OCI-LY1 (cell line): ENCODE data around the gene FBLN2.

Experiments
- H2AFZ ChIP-seq: fragments of 200-600 bp; sonication (generic), shearing (Covaris generic); 2 replicates; pipeline ENCODE4 v1.6.0; 2014; ENCODE audit warnings: antibody characterized with exemption, mild to moderate bottlenecking, low read length
- H3F3A ChIP-seq: fragments of 200-600 bp; sonication (generic), shearing (Covaris generic); 2 replicates; pipeline ENCODE4 v1.6.0; 2014; ENCODE audit warnings: mild to moderate bottlenecking, antibody characterized with exemption, low read length, moderate library complexity; ENCODE audit not compliant: insufficient read depth
- H3K27ac ChIP-seq: fragments of 200-600 bp; sonication (generic); 2 replicates; pipeline ENCODE4 v1.5.1; 2014; ENCODE audit warnings: low read length, mixed run types, mild to moderate bottlenecking, low read depth; ENCODE audit not compliant: poor library complexity, severe bottlenecking
- H3K27me3 ChIP-seq: fragments of 200-600 bp; sonication (generic); 2 replicates; pipeline ENCODE4 v1.6.0; 2014; ENCODE audit warnings: antibody characterized with exemption, mild to moderate bottlenecking, low read length, moderate library complexity; ENCODE audit not compliant: insufficient read depth
- H3K36me3 ChIP-seq: fragments of 200-600 bp; sonication (generic); 2 replicates; pipeline ENCODE4 v1.6.1; 2014; ENCODE audit warnings: mild to moderate bottlenecking, antibody characterized with exemption, low read length, moderate library complexity, mixed read lengths; ENCODE audit not compliant: insufficient read depth
- H3K4me1 ChIP-seq: fragments of 200-600 bp; sonication (generic); 2 replicates; pipeline ENCODE4 v1.5.1; 2014; ENCODE audit warnings: mild to moderate bottlenecking, low read length, moderate library complexity; ENCODE audit not compliant: insufficient read depth, severe bottlenecking
- H3K4me2 ChIP-seq: fragments of 200-600 bp; sonication (generic), shearing (Covaris generic); 2 replicates; pipeline ENCODE4 v1.6.1; 2014; ENCODE audit warnings: low read length
- H3K4me3 ChIP-seq: fragments of 200-600 bp; sonication (generic); 2 replicates; pipeline ENCODE4 v1.5.1; 2014; ENCODE audit warnings: low read length, low read depth, mild to moderate bottlenecking, mixed read lengths; ENCODE audit not compliant: poor library complexity, severe bottlenecking
- H3K79me2 ChIP-seq: fragments of 200-600 bp; shearing (Covaris generic); 2 replicates; pipeline ENCODE4 v1.6.1; 2016; ENCODE audit warnings: mixed run types, low read length, mixed read lengths; ENCODE audit not compliant: insufficient read depth
- H3K9ac ChIP-seq: fragments of 200-600 bp; sonication (generic), shearing (Covaris generic); 2 replicates; pipeline ENCODE4 v1.6.1; 2014; ENCODE audit warnings: mild to moderate bottlenecking, low read length, mixed read lengths
- H3K9me2 ChIP-seq: fragments of 200-600 bp; sonication (generic), shearing (Covaris generic); 2 replicates; pipeline ENCODE4 v1.6.1; 2014; ENCODE audit warnings: low read depth, mild to moderate bottlenecking, low read length, mixed read lengths
- H3K9me3 ChIP-seq: fragments of 200-600 bp; shearing (Covaris generic); 2 replicates; pipeline ENCODE4 v1.6.1; 2014; ENCODE audit warnings: low read length, mixed read lengths
- H4K20me1 ChIP-seq: fragments of 200-600 bp; sonication (generic), shearing (Covaris generic); 2 replicates; pipeline ENCODE4 v1.6.0; 2016; ENCODE audit warnings: mild to moderate bottlenecking, low read length; ENCODE audit not compliant: insufficient read depth
- CTCF ChIP-seq: fragments of 200-600 bp; sonication (generic), shearing (Covaris generic); IDR thresholded peaks from 2 replicates; pipeline ENCODE4 v1.5.1; 2017; ENCODE audit warnings: mild to moderate bottlenecking, antibody characterized with exemption, low read length, moderate library complexity, mixed read lengths
- EZH2 ChIP-seq: fragments of 200-600 bp; sonication (generic), shearing (Covaris generic); IDR thresholded peaks from 2 replicates; pipeline ENCODE4 v1.8.0; 2017; ENCODE audit warnings: borderline replicate concordance, mixed run types, mild to moderate bottlenecking, antibody characterized with exemption, low read length, moderate library complexity, mixed read lengths

FBLN2 gene

GRCh38 chr3:13623101-13623654, 74.3 kb downstream of the FBLN2 start:
- H3K4me3 ChIP-seq, result no peak overlapping the region
- H3K9ac ChIP-seq, result no peak overlapping the region
- no peaks in the 10 kb centered on the region for H3K9me3 ChIP-seq
- H3K4me2 ChIP-seq, result no peak overlapping the region
- H3F3A ChIP-seq, result no peaks in the 10 kb centered on the region
- no peaks in the 10 kb centered on the region for H3K4me1 ChIP-seq
- no peak overlapping the region for H2AFZ ChIP-seq
- H3K79me2 ChIP-seq, result no peaks in the 10 kb centered on the region
- no peaks in the 10 kb centered on the region for H3K27me3 ChIP-seq
- TF ChIP-seq CTCF, result no peak
- no peak for TF ChIP-seq EZH2
- no peaks in the 10 kb centered on the region for H4K20me1 ChIP-seq
- no peak overlapping the region for H3K27ac ChIP-seq
- no peaks in the 10 kb centered on the region for H3K9me2 ChIP-seq
- no peaks in the 10 kb centered on the region for H3K36me3 ChIP-seq

- no peak overlapping the region for H3K27ac ChIP-seq
- no peaks in the 10 kb centered on the region for H3K79me2 ChIP-seq
- no peak overlapping the region for H3K9ac ChIP-seq
- H3K36me3 ChIP-seq, result no peaks in the 10 kb centered on the region
- H3F3A ChIP-seq, result no peaks in the 10 kb centered on the region
- no peaks in the 10 kb centered on the region for H3K9me3 ChIP-seq
- no peaks in the 10 kb centered on the region for H3K27me3 ChIP-seq
- no peaks in the 10 kb centered on the region for H3K9me2 ChIP-seq
- no peak overlapping the region for H3K4me3 ChIP-seq
- H2AFZ ChIP-seq, result no peak overlapping the region
- no peaks in the 10 kb centered on the region for H3K4me1 ChIP-seq
- H3K4me2 ChIP-seq, result no peak overlapping the region
- no peaks in the 10 kb centered on the region for H4K20me1 ChIP-seq
- TF ChIP-seq CTCF, result no peak
- no peak for TF ChIP-seq EZH2
Measured at GRCh38 chr3:13624021-13624420, 75.1 kb downstream of the FBLN2 start.

- Histone ChIP-seq H3K36me3 (no peaks in the 10 kb centered on the region), H3K79me2 (no peaks in the 10 kb centered on the region), H3K4me1 (no peaks in the 10 kb centered on the region), H3K4me2 (no peak overlapping the region), H2AFZ (no peak overlapping the region), H4K20me1 (no peaks in the 10 kb centered on the region), H3K27me3 (no peaks in the 10 kb centered on the region), H3K9ac (no peak overlapping the region), H3K9me3 (no peaks in the 10 kb centered on the region), H3K4me3 (no peak overlapping the region), H3K27ac (no peak overlapping the region), H3F3A (no peaks in the 10 kb centered on the region), H3K9me2 (no peaks in the 10 kb centered on the region)
- TF ChIP-seq CTCF (no peak), EZH2 (no peak)
Measured at GRCh38 chr3:13624671-13625125, 75.8 kb downstream of the FBLN2 start.
